ENCODE results near the gene SLC9A1.

- TF ChIP-seq ZNF24 (tag by site-specific recombination; IDR thresholded peaks at IDR 0.05): no peak
- no peak for TF ChIP-seq ZNF324 (tag by site-specific recombination; IDR thresholded peaks at IDR 0.05)
- no peak for TF ChIP-seq CTCF (tag by site-specific recombination; IDR thresholded peaks at IDR 0.05)
- TF ChIP-seq REST (tag by site-specific recombination; IDR thresholded peaks at IDR 0.05): no peak
- TF ChIP-seq ZNF521 (tag by site-specific recombination; IDR thresholded peaks at IDR 0.05): no peak
- TF ChIP-seq ZNF274 (IDR thresholded peaks at IDR 0.05; ENCODE audit: low read length): no peak
- no peak for TF ChIP-seq ZNF274 (tag by site-specific recombination; IDR thresholded peaks at IDR 0.05; ENCODE audit: borderline replicate concordance)
- TF ChIP-seq ZNF398 (tag by site-specific recombination; IDR thresholded peaks at IDR 0.05): no peak
- no peak for TF ChIP-seq ZNF354C (tag by site-specific recombination; IDR thresholded peaks at IDR 0.05; ENCODE audit: borderline replicate concordance, low read depth)
- no peak for TF ChIP-seq ZNF548 (tag by site-specific recombination; IDR thresholded peaks at IDR 0.05)
- no peak for TF ChIP-seq YY2 (tag by site-specific recombination; IDR thresholded peaks at IDR 0.05)
- TF ChIP-seq YY1 (tag by site-specific recombination; IDR thresholded peaks at IDR 0.05): no peak
Measured at GRCh38 chr1:27118440-27118689, 36.6 kb downstream of the SLC9A1 start.

All from HEK293 (cell line).